ENCODE results near the gene LSM2.
"Not testable (repeated sequence)": the region's sequence is repeated elsewhere in the genome, so short reads cannot be mapped to it uniquely, and the experiment has no call there.

Gene LSM2

DNA sequence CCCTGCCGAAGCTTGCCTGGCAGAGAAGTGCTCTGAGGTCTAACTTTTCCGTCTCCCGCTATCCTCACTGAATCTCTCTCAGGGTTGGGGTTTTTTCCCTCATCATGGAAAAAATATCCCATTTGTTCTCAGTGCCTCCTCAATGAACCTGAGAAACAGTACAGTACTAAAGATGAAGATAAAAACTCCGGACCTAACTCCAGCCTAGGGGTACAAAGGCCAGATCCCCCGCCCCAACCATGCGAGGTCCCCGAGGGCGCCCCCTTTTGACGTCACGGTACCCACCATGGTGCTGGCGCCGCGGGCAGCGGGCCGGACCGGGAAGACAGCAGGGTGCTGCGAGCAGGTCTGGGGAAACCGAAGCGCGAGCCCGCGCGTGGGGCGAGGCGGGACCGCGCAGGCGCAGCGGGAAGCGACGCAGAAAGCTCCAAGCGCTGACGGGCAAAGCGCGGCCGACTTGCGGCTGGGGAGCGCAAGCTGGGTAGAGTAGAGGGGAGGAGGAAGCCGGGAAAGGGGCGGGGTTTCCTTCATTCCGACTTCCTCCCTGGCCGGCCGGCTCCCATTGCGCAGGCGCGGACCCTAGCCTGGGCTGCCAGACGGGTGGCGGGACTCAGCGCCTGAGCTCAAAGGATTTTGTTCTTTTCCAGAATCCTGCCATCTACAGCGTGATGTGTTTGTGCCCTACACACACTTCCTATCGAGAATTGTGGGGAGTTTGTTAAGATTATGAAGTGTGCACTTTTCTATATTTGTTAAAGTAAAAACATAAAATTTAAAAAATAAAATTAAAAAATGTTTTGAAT is at the start of gene LSM2:
Gene LSM2, minus strand, starts transcription at position 497 of the 803 bp plus-strand sequence. Its CDS starts 209 bp downstream, at position 288.
- peak; percentile 85 for DNase-seq

DNA sequence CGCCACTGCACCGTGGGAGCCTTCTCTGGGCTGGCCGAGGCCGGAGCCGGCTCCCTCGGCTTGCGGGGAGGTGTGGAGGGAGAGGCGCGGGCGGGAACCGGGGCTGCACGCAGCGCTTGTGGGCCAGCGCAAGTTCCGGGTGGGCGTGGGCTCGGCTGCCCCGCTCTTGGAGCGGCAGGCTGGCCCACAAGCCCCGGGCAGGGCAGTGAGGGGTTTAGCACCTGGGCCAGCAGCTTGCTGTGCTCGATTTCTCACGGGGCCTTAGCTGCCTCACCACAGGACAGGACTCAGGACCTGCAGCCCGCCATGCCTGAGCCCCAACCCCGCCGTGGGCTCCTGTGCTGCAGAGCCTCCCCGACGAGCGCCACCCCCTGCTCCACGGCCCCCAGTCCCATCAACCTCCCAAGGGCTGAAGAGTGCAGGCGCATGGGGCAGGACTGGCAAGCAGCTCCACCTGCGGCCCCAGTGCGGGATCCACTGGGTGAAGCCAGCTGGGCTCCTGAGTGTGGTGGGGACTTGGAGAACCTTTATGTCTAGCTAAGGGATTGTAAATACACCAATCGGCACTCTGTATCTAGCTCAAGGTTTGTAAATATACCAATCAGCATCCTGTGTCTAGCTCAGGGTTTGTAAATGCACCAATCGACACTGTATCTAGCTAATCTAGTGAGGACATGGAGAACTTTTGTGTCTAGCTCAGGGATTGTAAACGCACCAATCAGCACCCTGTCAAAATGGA is 45.4 kb upstream of the LSM2 start:
- not testable (repeated sequence) for DNase-seq

GRCh38 chr6:31851485-31851832 is 44.7 kb upstream of the LSM2 start:
- no peak for DNase-seq

- no peak for DNase-seq
Measured at GRCh38 chr6:31850765-31851484, 44.2 kb upstream of the LSM2 start.

DNA sequence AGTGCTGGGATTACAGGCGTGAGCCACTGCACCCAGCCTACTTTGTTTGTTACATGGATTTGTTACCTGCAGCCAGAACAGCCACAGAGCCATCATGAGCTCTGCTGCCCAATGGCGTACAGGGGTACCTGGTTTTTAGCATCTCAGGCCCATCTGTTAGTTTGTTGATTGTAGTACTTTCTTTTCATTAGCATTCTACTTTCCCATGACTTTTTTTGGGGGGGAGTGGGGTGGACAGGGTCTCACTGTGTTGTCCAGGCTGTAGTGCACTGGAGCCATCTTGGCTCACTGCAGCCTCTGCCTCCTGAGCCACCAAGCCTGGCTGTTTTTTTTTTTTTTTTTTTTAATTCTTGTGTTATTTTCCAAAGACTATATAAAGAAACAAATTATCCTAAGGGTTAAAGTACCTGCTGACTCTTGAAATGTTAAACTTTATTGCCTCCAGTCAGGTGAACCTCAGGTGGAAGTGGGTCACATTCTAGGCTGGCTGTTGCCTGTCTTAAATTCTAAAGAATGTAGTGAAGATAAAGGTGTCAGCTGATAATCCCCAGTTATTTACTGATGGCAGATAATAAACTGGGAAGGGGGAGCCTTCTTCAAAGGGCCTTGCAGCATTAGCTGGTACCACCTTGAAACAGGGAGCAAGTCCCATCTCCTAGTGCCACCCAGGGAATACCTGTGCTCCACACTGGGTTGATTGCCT is 40.7 kb upstream of the LSM2 start:
- DNase-seq = no peak

DNA sequence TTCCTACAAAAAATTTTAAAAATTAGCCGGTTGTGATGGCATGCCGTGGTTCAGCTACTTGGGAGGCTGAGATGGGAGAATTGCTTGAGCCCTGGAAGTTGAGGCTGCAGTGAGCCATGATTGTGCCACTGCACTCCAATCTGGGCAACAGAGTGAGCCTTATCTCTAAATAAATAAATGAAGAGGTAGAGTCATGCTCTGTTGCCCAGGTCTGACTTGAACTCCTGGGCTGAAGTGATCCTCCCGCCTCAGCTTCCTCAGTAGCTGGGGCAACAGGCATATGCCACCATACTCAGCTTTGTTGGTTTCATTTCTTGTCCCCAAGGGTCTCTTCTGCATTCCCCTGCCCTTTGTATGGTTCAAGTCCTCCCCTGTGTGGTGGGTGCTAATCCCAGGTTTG is 37.7 kb upstream of the LSM2 start:
- DNase-seq = no peak

- DNase-seq = no peak
Measured at GRCh38 chr6:31842053-31842452, 35.3 kb upstream of the LSM2 start.

DNA sequence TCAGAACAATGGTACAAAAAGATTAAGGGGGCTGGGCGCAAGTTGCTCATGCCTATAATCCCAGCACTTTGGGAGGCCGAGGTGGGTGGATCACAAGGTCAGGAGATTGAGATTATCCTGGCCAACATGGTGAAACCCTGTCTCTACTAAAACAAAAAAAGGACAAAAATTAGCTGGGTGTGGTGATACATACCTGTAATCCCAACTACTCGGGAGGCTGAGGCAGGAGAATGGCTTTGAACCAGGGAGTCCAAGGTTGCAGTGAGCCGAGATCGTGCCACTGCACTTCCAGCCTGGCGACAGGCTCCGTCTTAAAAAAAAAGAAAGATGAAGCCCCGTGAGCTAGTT is 33.0 kb upstream of the LSM2 start:
- DNase-seq = not testable (repeated sequence)

GRCh38 chr6:31838968-31839367 is 32.2 kb upstream of the LSM2 start:
- no peak for DNase-seq

DNA sequence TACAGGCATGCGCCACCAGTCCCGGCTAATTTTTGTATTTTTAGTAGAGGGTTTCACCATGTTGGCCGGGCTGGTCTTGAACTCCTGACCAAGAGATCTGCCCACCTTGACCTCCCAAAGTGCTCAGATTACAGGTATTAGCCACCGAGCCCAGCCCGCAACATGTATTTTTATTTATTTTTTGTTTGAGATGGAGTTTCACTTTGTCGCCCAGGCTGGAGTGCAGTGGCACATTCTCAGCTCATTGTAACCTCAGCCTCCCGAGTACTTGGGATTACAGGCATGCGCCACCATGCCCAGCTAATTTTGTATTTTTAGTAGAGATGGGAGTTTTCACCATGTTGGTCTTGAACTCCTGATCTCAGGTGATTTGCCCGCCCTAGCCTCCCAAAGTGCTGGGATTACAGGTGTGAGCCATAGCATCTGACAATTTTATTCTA is 31.4 kb upstream of the LSM2 start:
- DNase-seq = not testable (repeated sequence)

- no peak for DNase-seq
Measured at GRCh38 chr6:31837369-31838113, 30.8 kb upstream of the LSM2 start.

DNA sequence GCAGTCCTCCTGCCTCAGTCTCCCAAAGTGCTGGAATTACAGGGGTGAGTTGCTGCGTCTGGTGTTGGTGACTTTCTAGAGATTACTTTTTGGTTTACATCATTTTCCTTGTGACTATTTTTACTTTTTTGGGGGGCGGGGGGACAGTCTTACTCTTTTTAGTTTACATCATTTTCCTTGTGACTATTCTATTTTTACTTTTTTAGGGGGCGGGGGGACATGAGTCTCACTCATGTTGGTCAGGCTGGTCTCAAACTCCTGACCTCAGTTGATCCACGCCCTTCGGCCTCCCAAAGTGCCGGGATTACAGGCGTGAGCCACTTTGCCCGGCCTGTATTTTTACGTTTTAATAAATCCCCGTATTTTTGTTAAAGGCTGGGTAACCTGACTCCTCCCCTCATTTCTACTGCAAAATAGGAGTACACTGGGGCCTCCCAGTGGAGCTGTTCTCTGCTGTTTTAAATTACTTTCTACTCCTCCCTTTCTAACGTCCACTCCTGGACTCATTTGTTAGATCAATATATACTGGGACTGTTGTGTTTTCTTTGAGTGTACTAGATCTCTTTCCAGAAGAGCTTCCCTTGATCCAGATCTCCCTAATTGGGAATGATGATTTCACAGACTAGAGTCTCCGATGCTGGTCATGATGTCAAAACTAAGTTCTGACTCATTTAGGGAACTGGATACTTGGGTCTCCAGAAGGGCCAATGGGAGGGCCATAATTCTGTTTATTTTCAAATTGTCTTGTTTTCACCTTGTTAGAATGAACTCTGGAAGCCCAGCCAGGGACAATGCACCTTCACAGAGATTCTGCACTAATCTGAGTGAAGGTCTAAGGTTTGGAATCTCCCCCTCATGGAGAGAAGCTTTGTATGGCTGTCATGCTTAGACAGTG is 30.0 kb upstream of the LSM2 start:
- no peak for DNase-seq

DNA sequence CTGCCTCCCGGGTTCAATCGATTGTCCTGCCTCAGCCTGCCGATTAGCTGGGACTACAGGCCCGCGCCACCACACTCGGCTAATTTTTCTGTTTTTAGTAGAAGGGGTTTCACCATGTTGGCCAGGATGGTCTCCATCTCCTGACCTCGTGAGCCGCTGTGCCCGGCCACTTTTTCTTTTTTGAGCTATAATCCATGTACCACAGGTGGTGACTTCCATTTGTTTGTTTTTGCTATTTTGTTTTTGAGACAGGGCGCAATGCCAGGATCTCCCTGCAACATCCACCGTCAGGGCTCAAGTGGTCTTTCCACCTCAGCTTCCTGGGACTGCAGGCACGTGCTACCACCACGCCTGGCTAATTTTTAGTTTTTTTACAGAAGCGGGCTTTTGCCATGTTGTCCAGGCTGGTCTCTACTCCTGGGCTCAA is 29.3 kb upstream of the LSM2 start:
- DNase-seq = no peak

DNA sequence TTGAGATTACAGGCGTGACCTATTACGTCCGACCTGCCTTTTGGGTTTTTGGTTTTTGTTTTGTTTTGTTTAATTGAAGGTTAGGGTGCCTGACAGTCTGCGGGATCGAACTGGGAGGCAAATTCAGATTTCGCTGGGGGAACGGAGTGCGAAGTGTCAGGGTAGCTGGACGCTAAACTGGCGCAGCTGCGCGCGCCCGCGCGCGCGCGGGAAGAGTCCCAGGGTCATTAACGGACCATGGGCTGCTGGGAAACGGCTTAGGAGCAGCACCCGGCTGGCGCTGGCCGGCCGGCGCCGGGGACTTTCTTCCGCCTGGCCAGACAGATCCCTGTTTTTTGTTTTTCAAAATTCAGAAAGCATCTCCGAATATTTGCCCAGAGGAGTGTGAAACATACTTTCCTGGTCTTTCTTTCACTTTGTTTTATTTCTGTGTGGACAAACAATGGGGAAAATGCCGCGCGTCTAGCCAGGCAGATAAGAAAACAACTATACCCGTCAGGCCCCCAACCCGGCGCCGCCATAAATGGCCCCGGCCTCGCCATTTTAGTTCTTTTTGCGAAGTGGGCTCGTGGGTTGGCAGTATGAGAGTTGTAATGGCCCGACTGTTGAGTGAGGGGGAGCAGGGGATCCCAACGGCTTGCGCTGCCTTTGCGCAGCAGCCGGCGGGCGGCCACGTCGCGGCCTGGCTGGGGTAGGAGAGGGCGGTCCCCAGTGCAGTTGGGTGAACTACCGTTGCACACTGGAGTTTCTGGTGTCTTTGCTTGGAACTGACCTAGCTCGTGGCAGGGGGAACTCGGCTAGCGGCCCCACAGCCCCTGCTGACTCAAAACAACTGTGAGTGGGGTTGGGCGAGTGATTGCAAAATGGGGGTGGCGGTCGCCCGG is 27.8 kb upstream of the LSM2 start:
- DNase-seq = peak; percentile 78

DNA sequence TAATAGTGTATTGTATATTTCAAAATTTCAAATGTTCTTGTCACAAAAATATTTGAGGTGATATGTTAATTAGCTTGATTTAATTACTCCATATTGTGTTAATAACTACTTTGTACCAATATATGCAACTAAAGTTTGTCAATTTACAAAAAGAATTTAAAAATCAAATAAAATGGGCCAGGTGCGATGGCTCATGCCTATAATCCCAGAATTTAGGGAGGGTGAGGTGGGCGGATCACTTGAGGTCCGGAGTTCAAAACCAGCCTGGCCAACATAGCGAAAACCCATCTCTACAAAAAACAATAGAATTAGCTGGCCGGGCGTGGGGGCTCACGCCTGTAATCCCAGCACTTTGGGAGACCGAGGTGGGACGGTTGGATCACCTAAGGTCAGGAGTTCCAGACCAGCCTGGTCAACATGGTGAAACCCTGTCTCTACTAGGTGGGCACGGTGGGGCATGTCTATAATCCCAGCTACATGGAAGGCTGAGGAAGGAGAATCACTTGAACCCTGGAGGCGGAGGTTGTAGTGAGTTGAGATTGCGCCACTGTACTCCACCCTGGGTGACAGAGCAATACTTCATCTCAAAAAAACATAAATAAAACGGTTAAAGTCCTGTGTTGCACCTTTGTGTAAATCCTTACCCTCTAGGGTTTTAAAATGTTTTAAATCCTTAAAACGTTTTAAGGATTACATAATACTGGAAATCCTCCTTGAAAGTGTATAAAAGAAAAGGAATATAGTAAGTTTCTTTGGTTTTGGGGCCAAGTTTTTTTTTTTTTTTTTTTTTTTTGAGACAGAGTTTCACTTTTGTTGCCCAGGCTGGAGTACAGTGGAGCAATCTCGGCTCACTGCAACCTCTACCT is 24.8 kb upstream of the LSM2 start:
- DNase-seq = no peak

- no peak for DNase-seq
Measured at GRCh38 chr6:31830886-31831335, 24.1 kb upstream of the LSM2 start.

DNA sequence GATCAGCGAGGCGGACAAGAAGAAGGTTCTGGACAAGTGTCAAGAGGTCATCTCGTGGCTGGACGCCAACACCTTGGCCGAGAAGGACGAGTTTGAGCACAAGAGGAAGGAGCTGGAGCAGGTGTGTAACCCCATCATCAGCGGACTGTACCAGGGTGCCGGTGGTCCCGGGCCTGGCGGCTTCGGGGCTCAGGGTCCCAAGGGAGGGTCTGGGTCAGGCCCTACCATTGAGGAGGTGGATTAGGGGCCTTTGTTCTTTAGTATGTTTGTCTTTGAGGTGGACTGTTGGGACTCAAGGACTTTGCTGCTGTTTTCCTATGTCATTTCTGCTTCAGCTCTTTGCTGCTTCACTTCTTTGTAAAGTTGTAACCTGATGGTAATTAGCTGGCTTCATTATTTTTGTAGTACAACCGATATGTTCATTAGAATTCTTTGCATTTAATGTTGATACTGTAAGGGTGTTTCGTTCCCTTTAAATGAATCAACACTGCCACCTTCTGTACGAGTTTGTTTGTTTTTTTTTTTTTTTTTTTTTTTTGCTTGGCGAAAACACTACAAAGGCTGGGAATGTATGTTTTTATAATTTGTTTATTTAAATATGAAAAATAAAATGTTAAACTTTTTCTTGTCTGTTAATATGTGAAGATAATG is 23.0 kb upstream of the LSM2 start:
- DNase-seq = no peak

- peak; percentile 99 for DNase-seq
Measured at GRCh38 chr6:31827286-31828079, 20.7 kb upstream of the LSM2 start, which contains the start of gene HSPA1B. HSPA1B (plus strand) TSS chr6:31827738; CDS start chr6:31827951, 213 bp downstream.

Data from NCI-H2081 treated with DMSO at 0.1 percent for 48 hours (cell line).